GM19372 (cell line): ENCODE measurements around the gene ZC3H8.

ENCODE experiments used
- ATAC-seq: cut with Tn5 transposase; IDR thresholded peaks from one replicate; pipeline ENCODE4 v1.9.1; 2021; ENCODE audit warnings: mild to moderate bottlenecking, low read depth, moderate library complexity; ENCODE audit not compliant: unreplicated experiment

Gene ZC3H8

GRCh38 chr2:112168422-112169124, 86.3 kb downstream of the ZC3H8 start:
- no peak for ATAC-seq

DNA sequence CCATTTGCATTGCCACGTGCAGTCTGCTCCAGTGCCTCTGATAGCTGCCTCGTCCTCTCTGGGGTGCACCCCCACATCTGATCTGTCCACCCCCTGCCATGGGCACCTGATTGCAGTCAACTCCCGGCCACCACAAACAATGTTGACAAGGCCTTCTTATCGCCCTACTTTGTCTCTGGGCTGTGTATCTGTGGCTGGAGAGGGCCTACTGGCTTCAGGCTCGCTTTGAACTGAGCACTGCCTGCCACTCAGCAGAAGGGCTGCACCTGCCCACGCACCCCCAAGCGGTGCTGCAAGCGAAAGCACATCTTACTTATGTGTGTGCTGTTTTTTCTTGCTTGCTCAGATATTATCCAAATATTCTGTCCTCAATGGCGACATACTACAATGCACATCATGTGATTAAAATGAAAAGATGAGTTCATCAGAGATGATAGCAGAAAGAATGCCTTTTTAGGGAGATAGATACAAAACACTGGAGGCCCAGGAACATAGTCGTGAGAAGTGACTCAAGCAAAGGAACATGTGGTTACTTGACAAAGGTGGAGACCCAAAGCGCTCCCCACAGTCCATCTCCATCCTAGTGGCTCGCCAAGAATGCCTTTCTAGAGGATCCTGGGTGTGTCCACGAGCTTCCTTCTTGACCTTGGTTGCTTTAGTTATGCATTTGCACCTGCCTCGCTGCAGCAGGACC, 87.9 kb downstream of the ZC3H8 start:
- ATAC-seq, result no peak

GRCh38 chr2:112165296-112165695, 89.5 kb downstream of the ZC3H8 start:
- no peak for ATAC-seq

DNA sequence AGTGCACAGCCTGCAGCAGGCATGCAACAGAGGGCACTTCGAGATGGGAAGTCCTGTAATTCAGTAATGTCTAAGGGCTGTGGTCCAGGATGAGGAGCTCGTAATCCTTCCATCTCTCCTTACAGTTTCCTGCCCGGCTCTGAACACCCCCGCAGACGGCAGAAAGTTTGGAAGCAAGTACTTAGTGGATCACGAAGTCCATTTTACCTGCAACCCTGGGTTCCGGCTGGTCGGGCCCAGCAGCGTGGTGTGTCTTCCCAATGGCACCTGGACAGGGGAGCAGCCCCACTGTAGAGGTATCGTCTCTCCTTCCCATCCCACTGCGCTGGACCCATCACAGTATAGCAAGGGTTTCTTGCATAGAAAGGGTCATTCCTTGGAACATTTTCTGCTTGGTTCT, 90.0 kb downstream of the ZC3H8 start:
- ATAC-seq, result no peak

GRCh38 chr2:112163541-112163981, 91.3 kb downstream of the ZC3H8 start:
- ATAC-seq, result no peak

GRCh38 chr2:112162956-112163355, 91.9 kb downstream of the ZC3H8 start:
- ATAC-seq, result no peak

GRCh38 chr2:112162341-112162740, 92.5 kb downstream of the ZC3H8 start:
- ATAC-seq, result no peak
